T-helper 1 cell treated with Interleukin-12 subunit alpha and Interleukin-12 subunit beta and Interleukin-4 antibody, amounts not matched to agents 30 μg/mL and 1 μg/mL, for 36 hours (primary cell): Measurements from ENCODE around the gene TMBIM6.

Experiments
- H3K27ac Mint-ChIP-seq: one replicate; pipeline ENCODE4 v1.8.0; 2021; ENCODE audit warnings: mild to moderate bottlenecking, mixed read lengths
- H3K27me3 Mint-ChIP-seq: one replicate; pipeline ENCODE4 v1.8.0; 2021; ENCODE audit warnings: low read depth, mixed read lengths
- H3K36me3 Mint-ChIP-seq: one replicate; pipeline ENCODE4 v1.8.0; 2021; ENCODE audit warnings: low read depth, mixed read lengths
- H3K4me1 Mint-ChIP-seq: one replicate; pipeline ENCODE4 v1.8.0; 2021; ENCODE audit warnings: low read depth, mixed read lengths
- H3K4me3 Mint-ChIP-seq: one replicate; pipeline ENCODE4 v1.8.0; 2021; ENCODE audit warnings: mild to moderate bottlenecking, moderate library complexity, mixed read lengths
- H3K9me3 Mint-ChIP-seq: one replicate; pipeline ENCODE4 v1.8.0; 2021; ENCODE audit warnings: mixed read lengths

TMBIM6 gene

DNA sequence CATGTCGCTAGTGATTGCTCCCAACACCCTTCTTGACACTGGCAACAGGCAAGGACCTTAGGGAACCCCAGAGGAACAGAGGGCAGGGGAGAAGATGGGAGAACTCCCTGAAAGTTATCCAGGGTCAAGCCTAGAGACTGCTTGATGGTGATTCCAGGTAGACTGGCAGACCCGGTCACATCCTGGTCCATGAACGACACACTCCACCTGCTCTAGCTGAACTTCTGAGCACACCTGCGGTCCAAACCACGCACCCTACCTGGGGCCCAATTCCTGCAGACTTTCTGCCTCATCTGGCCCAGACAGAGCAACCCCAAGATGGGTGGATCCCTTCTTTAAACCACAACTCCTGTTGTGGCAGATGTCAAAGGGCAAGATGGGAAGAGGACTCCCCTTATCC is 52.7 kb downstream of the TMBIM6 start:
- Mint-ChIP-seq H3K9me3 (no peaks in the 10 kb centered on the region), H3K27me3 (no peaks in the 10 kb centered on the region), H3K36me3 (no peaks in the 10 kb centered on the region), H3K4me1 (no peaks in the 10 kb centered on the region), H3K27ac (no peak overlapping the region), H3K4me3 (no peak overlapping the region)

DNA sequence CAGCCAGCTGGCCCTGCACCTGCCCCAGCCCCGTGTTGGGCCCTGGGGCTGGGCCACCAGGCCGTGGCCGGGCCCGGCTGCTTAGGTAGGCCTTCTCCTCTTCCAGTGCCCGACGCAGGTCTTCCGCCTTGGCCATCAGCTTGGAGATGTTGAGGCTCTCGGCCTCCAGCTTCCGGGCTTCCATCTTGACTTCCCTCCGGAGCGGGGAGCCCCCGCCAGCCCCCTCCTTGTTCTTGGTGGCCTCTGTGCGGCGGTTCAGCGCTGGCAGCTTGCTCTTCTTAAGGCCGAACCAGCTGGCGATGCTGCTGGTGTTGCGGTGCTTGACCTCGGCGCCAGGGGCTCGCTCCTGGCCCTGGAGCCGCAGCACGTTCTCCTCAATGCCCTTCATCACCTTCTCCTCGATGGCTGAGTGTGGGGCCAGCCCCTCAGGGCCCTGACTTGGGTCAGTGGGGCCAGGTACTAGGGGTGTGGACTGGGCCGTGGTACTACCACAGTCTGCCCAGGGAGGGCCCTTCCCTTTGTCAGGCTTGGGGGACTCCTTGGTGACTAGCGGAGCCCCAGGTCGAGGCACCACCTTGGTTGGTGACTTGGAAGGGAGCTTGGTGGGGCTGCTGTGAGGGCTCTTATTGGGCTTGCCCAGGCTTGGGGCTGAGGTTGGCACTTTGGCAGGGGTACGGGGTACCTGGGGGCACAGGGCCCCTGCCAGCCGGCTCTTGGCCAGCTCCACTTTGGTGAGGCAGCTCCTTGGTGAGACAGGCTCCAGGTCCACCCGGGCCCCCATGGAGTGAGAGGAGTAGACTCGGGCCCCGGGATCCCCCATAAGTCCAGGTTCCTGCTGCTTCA is 53.7 kb downstream of the TMBIM6 start:
- H3K36me3 Mint-ChIP-seq = no peaks in the 10 kb centered on the region
- H3K9me3 Mint-ChIP-seq = no peaks in the 10 kb centered on the region
- no peak overlapping the region for H3K4me3 Mint-ChIP-seq
- no peaks in the 10 kb centered on the region for H3K27me3 Mint-ChIP-seq
- H3K27ac Mint-ChIP-seq = no peak overlapping the region
- peaks cover 2% of the 10 kb centered on the region for H3K4me1 Mint-ChIP-seq

GRCh38 chr12:49795654-49796105 is 54.3 kb downstream of the TMBIM6 start:
- Mint-ChIP-seq H3K9me3 (no peaks in the 10 kb centered on the region), H3K36me3 (no peaks in the 10 kb centered on the region), H3K4me3 (no peak overlapping the region), H3K4me1 (peaks cover 2% of the 10 kb centered on the region), H3K27me3 (no peaks in the 10 kb centered on the region), H3K27ac (no peak overlapping the region)

DNA sequence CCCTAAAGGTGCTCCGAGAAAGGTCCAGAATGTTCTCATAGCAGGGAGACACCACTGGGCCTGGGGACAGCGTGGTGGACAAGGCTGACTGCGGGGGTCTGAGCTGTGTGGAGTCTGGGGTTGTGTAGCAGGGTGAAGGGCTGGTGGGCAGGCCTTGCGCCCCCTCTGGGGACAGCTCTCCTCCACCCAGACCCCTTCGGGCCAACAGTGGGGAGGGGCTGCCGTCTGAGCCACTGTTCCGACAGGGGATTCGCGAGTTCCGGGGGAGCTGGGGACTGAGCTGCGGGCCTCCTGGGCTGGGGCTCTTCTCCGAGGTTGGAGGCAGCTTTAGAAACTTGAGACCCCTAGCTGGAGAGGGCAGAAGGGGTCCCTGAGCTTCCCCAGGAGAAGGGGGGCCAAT is 54.8 kb downstream of the TMBIM6 start:
- Mint-ChIP-seq H3K4me3 (no peak overlapping the region), H3K27ac (no peak overlapping the region), H3K9me3 (no peaks in the 10 kb centered on the region), H3K36me3 (no peaks in the 10 kb centered on the region), H3K4me1 (peaks cover 2% of the 10 kb centered on the region), H3K27me3 (no peaks in the 10 kb centered on the region)

DNA sequence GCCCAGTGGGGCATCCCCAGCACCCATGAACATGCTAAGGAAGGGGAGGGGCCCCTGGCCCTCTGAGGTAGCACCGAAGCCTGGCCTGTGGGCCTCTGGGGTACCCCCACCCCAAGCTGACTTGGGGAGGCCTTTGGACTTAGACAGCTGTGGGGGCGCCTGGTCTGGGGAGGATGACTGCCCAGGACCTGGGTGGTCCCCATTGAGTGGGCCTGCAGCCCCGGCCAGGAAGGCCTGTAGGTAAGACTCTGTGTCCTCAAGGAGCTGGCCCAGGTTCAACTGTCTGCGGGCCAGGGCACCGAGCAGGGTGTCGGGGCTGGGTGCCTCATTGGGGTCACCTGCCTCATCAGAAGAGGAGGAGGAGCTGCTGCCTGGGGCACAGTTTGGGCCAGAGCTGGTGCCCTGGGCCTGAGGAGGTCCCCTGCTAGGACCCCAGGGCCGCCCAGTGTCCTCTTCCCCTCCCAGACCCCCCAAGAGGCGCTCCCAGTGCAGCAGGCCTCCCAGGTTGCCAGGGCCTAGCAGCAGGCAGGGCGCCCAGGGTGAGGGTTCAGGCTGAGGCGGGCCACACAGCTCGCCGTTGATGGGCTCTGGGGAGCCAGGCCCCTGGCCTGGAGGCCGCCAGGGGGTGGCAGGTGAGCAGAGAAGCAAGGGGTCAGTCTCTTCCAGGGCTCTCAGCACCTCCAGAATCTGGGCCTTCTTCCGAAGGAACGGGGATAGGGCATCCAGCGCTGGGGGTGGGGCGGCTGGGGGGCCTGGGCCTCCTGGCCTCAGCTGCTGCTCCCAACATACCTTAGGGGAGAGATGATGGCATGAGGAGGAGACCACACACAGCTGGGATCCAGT is 55.5 kb downstream of the TMBIM6 start:
- Mint-ChIP-seq H3K27me3 (no peaks in the 10 kb centered on the region), H3K9me3 (no peaks in the 10 kb centered on the region), H3K4me1 (peaks cover 2% of the 10 kb centered on the region), H3K4me3 (no peak overlapping the region), H3K27ac (no peak overlapping the region), H3K36me3 (no peaks in the 10 kb centered on the region)

- Mint-ChIP-seq H3K4me1 (peaks cover 2% of the 10 kb centered on the region), H3K27me3 (no peaks in the 10 kb centered on the region), H3K27ac (no peak overlapping the region), H3K9me3 (no peaks in the 10 kb centered on the region), H3K4me3 (no peak overlapping the region), H3K36me3 (no peaks in the 10 kb centered on the region)
Observed at GRCh38 chr12:49797449-49797776, 56.1 kb downstream of the TMBIM6 start.

DNA sequence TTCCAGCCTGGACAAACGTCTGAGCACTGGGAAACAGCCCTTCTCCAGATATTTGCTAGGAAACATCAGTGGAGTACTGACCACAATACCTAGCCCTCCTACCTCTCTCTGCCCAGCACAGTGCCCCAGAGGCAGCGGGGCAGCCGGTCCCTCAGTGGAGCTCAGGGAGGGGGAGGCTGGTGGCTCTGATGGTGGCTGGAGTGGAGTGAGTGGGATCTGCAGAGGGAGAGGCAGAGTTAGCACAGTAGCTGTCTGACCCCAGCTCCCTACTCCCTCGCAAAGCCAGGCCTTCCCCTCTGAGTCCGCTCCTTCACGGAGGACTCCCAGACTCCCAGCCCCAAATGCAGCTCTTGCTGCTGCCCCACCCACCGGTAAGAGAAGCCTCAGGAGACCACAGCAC is 56.9 kb downstream of the TMBIM6 start:
- no peak overlapping the region for H3K27ac Mint-ChIP-seq

GRCh38 chr12:49798934-49799333 is 57.6 kb downstream of the TMBIM6 start:
- H3K9me3 Mint-ChIP-seq = no peaks in the 10 kb centered on the region
- peaks cover 2% of the 10 kb centered on the region for H3K4me1 Mint-ChIP-seq
- H3K27me3 Mint-ChIP-seq = no peaks in the 10 kb centered on the region
- no peak overlapping the region for H3K27ac Mint-ChIP-seq
- no peaks in the 10 kb centered on the region for H3K36me3 Mint-ChIP-seq
- no peak overlapping the region for H3K4me3 Mint-ChIP-seq

More for the DNA sequence above, 56.9 kb downstream of the TMBIM6 start:
- H3K27me3 Mint-ChIP-seq = no peaks in the 10 kb centered on the region
- no peak overlapping the region for H3K4me3 Mint-ChIP-seq
- H3K9me3 Mint-ChIP-seq = no peaks in the 10 kb centered on the region
- H3K4me1 Mint-ChIP-seq = peaks cover 2% of the 10 kb centered on the region
- no peaks in the 10 kb centered on the region for H3K36me3 Mint-ChIP-seq

- no peaks in the 10 kb centered on the region for H3K36me3 Mint-ChIP-seq
- H3K4me3 Mint-ChIP-seq = no peak overlapping the region
- no peaks in the 10 kb centered on the region for H3K27me3 Mint-ChIP-seq
- H3K27ac Mint-ChIP-seq = no peak overlapping the region
- H3K9me3 Mint-ChIP-seq = no peaks in the 10 kb centered on the region
- peaks cover 2% of the 10 kb centered on the region for H3K4me1 Mint-ChIP-seq
Observed at GRCh38 chr12:49800421-49801140, 59.2 kb downstream of the TMBIM6 start.

GRCh38 chr12:49801141-49802063 is 60.0 kb downstream of the TMBIM6 start:
- Mint-ChIP-seq H3K4me1 (peaks cover 2% of the 10 kb centered on the region), H3K9me3 (no peaks in the 10 kb centered on the region), H3K27ac (no peak overlapping the region), H3K4me3 (no peak overlapping the region), H3K36me3 (no peaks in the 10 kb centered on the region), H3K27me3 (no peaks in the 10 kb centered on the region)

GRCh38 chr12:49803693-49804450 is 62.5 kb downstream of the TMBIM6 start:
- Mint-ChIP-seq H3K9me3 (no peaks in the 10 kb centered on the region), H3K27me3 (no peaks in the 10 kb centered on the region), H3K4me3 (no peak overlapping the region), H3K36me3 (no peaks in the 10 kb centered on the region), H3K4me1 (peaks cover 2% of the 10 kb centered on the region), H3K27ac (no peak overlapping the region)

GRCh38 chr12:49804821-49805220 is 63.5 kb downstream of the TMBIM6 start:
- no peak overlapping the region for H3K27ac Mint-ChIP-seq

GRCh38 chr12:49805409-49805808 is 64.1 kb downstream of the TMBIM6 start:
- H3K4me1 Mint-ChIP-seq = no peaks in the 10 kb centered on the region
- no peaks in the 10 kb centered on the region for H3K36me3 Mint-ChIP-seq
- H3K27ac Mint-ChIP-seq = no peak overlapping the region
- H3K27me3 Mint-ChIP-seq = no peaks in the 10 kb centered on the region
- H3K4me3 Mint-ChIP-seq = no peak overlapping the region
- no peaks in the 10 kb centered on the region for H3K9me3 Mint-ChIP-seq

More at GRCh38 chr12:49804821-49805220, 63.5 kb downstream of the TMBIM6 start:
- H3K9me3 Mint-ChIP-seq = no peaks in the 10 kb centered on the region
- H3K27me3 Mint-ChIP-seq = no peaks in the 10 kb centered on the region
- no peak overlapping the region for H3K4me3 Mint-ChIP-seq
- H3K4me1 Mint-ChIP-seq = no peaks in the 10 kb centered on the region
- H3K36me3 Mint-ChIP-seq = no peaks in the 10 kb centered on the region
